Neural cell (in vitro differentiated cells): ENCODE measurements around the gene ZBTB46. TPM values are rescaled to one million over a fixed set of nuclear protein-coding genes. Genes with fewer than 3 reads are reported as not detected.

Experiments used
- H2AFZ ChIP-seq: fragments of 200-600, 300-800 bp; sonication (generic), shearing (Covaris generic); 2 replicates; pipeline ENCODE4 v1.6.0; 2014; ENCODE audit warnings: low read depth, mild to moderate bottlenecking, antibody characterized with exemption, low read length, moderate library complexity
- H3F3A ChIP-seq: fragments of 200-600 bp; shearing (Covaris generic); 2 replicates; pipeline ENCODE4 v1.6.1; 2016; ENCODE audit warnings: mild to moderate bottlenecking, moderate library complexity, mixed read lengths, antibody characterized with exemption, low read length; ENCODE audit not compliant: insufficient read depth, poor library complexity, severe bottlenecking
- H3K27ac ChIP-seq: fragments of 200-600, 300-800 bp; sonication (generic), shearing (Covaris generic); 2 replicates; pipeline ENCODE4 v1.5.1; 2014; ENCODE audit warnings: mild to moderate bottlenecking, low read length, moderate library complexity
- H3K27me3 ChIP-seq: fragments of 300-800, 200-600 bp; sonication (generic), shearing (Covaris generic); 2 replicates; pipeline ENCODE4 v1.6.0; 2014; ENCODE audit warnings: mild to moderate bottlenecking, low read depth, low read length, moderate library complexity; ENCODE audit not compliant: insufficient read depth
- H3K36me3 ChIP-seq: fragments of 300-800, 200-600 bp; sonication (generic), shearing (Covaris generic); 2 replicates; pipeline ENCODE4 v1.5.1; 2014; ENCODE audit warnings: mild to moderate bottlenecking, antibody characterized with exemption, low read length, moderate library complexity; ENCODE audit not compliant: insufficient read depth
- H3K4me2 ChIP-seq: fragments of 300-800, 200-600 bp; sonication (generic), shearing (Covaris generic); 2 replicates; pipeline ENCODE4 v1.6.0; 2014; ENCODE audit warnings: mild to moderate bottlenecking, low read length
- H3K4me3 ChIP-seq: fragments of 300-800, 200-600 bp; sonication (generic), shearing (Covaris generic); 2 replicates; pipeline ENCODE4 v1.5.1; 2014; ENCODE audit warnings: mild to moderate bottlenecking, low read length, moderate library complexity
- H3K79me2 ChIP-seq: fragments of 200-600 bp; shearing (Covaris generic); replicated peaks from 2 replicates; pipeline ENCODE4 v1.6.0; 2014; ENCODE audit warnings: mild to moderate bottlenecking, low read length, moderate library complexity; ENCODE audit not compliant: insufficient read depth
- H3K9ac ChIP-seq: fragments of 300-800, 200-600 bp; sonication (generic), shearing (Covaris generic); 2 replicates; pipeline ENCODE4 v1.6.1; 2016; ENCODE audit warnings: mild to moderate bottlenecking, low read length, mixed read lengths
- H3K9me2 ChIP-seq: fragments of 200-600 bp; shearing (Covaris generic); 2 replicates; pipeline ENCODE4 v1.6.1; 2016; ENCODE audit warnings: mild to moderate bottlenecking, low read length, mixed read lengths; ENCODE audit not compliant: insufficient read depth
- H3K9me3 ChIP-seq: fragments of 200-600, 300-800 bp; sonication (generic), shearing (Covaris generic); 2 replicates; pipeline ENCODE4 v1.6.1; 2016; ENCODE audit warnings: mild to moderate bottlenecking, mixed run types, low read length, moderate library complexity, mixed read lengths
- H4K20me1 ChIP-seq: fragments of 200-600 bp; shearing (Covaris generic); 2 replicates; pipeline ENCODE4 v1.6.1; 2016; ENCODE audit warnings: mild to moderate bottlenecking, mixed run types; ENCODE audit not compliant: insufficient read depth
- CTCF ChIP-seq: fragments of 450-650 bp; IDR thresholded peaks from 2 replicates; pipeline ENCODE4 v1.5.1; 2014; ENCODE audit warnings: antibody characterized with exemption, mild to moderate bottlenecking, moderate library complexity; ENCODE audit not compliant: poor library complexity, severe bottlenecking
- EP300 ChIP-seq: fragments of 450-650 bp; conservative IDR thresholded peaks from 2 replicates; pipeline ENCODE4 v1.6.1; 2014; ENCODE audit warnings: antibody characterized with exemption, mild to moderate bottlenecking, moderate library complexity; ENCODE audit not compliant: poor library complexity, severe bottlenecking
- EZH2 ChIP-seq: fragments of 200-600, 300-800 bp; shearing (Covaris generic), sonication (generic); IDR thresholded peaks from 2 replicates; pipeline ENCODE4 v1.6.1; 2014; ENCODE audit warnings: antibody characterized with exemption, low read length, borderline replicate concordance, mild to moderate bottlenecking; ENCODE audit not compliant: insufficient read depth, poor library complexity, severe bottlenecking
- MXI1 ChIP-seq: fragments of 450-650 bp; conservative IDR thresholded peaks from 2 replicates; pipeline ENCODE4 v1.6.1; 2014; ENCODE audit warnings: antibody characterized with exemption, mild to moderate bottlenecking; ENCODE audit not compliant: poor library complexity, severe bottlenecking
- POLR2AphosphoS5 ChIP-seq: IDR thresholded peaks from 2 replicates; pipeline ENCODE4 v1.6.1; 2012
- RAD21 ChIP-seq: fragments of 450-650 bp; conservative IDR thresholded peaks from 2 replicates; pipeline ENCODE4 v1.6.1; 2014; ENCODE audit warnings: antibody characterized with exemption, mild to moderate bottlenecking, moderate library complexity
- REST ChIP-seq: IDR thresholded peaks from 2 replicates; pipeline ENCODE4 v1.6.1; 2012; ENCODE audit warnings: borderline replicate concordance
- SMC3 ChIP-seq: fragments of 450-650 bp; conservative IDR thresholded peaks from 2 replicates; pipeline ENCODE4 v1.6.1; 2014; ENCODE audit warnings: antibody characterized with exemption, mild to moderate bottlenecking, moderate library complexity; ENCODE audit not compliant: poor library complexity
- TAF1 ChIP-seq: IDR thresholded peaks from 2 replicates; pipeline ENCODE4 v1.6.1; 2012; ENCODE audit warnings: low read depth
- polyA plus RNA-seq: library from polyadenylated mRNA; depleted of rRNA; stranded (reverse); fragments of >200 nt; gene quantifications from 2 replicates; pipeline ENCODE4 v1.2.3, GENCODE V29; 2014

Gene ZBTB46
- polyA plus RNA-seq, 1 donor from 2014 or later, result 15.0 TPM

GRCh38 chr20:63840405-63840828 is 9.4 kb upstream of the ZBTB46 start:
- H2AFZ ChIP-seq, result no peak overlapping the region
- no peak for TF ChIP-seq CTCF
- TF ChIP-seq TAF1, result no peak
- no peak for TF ChIP-seq POLR2AphosphoS5
- no peak for TF ChIP-seq REST
- no peak for TF ChIP-seq EZH2
- no peak for TF ChIP-seq MXI1
- no peak for TF ChIP-seq EP300
- no peak for TF ChIP-seq RAD21
- TF ChIP-seq SMC3, result no peak
- no peaks in the 10 kb centered on the region for H3F3A ChIP-seq
- H3K36me3 ChIP-seq, result no peaks in the 10 kb centered on the region
- H3K27me3 ChIP-seq, result no peaks in the 10 kb centered on the region
- H3K4me2 ChIP-seq, result no peak overlapping the region
- H3K4me3 ChIP-seq, result no peak overlapping the region
- H3K79me2 ChIP-seq, result no peaks in the 10 kb centered on the region
- no peaks in the 10 kb centered on the region for H3K9me3 ChIP-seq
- H3K9ac ChIP-seq, result no peak overlapping the region
- H3K27ac ChIP-seq, result no peak overlapping the region
- no peaks in the 10 kb centered on the region for H3K9me2 ChIP-seq
- no peaks in the 10 kb centered on the region for H4K20me1 ChIP-seq

GRCh38 chr20:63839620-63840019 is 8.6 kb upstream of the ZBTB46 start:
- H3K27me3 ChIP-seq, result no peaks in the 10 kb centered on the region

GRCh38 chr20:63837479-63837878 is 6.4 kb upstream of the ZBTB46 start:
- H3K27ac ChIP-seq, result no peak overlapping the region
- no peak overlapping the region for H3K4me3 ChIP-seq
- peaks cover 5% of the 10 kb centered on the region for H3K27me3 ChIP-seq
- no peaks in the 10 kb centered on the region for H4K20me1 ChIP-seq
- no peak for TF ChIP-seq SMC3
- no peak for TF ChIP-seq TAF1
- TF ChIP-seq RAD21, result no peak
- TF ChIP-seq REST, result no peak
- no peak for TF ChIP-seq POLR2AphosphoS5
- no peak for TF ChIP-seq CTCF
- no peak for TF ChIP-seq EZH2
- no peak overlapping the region for H3K4me2 ChIP-seq
- H3K9ac ChIP-seq, result no peak overlapping the region
- no peaks in the 10 kb centered on the region for H3K79me2 ChIP-seq
- no peak overlapping the region for H2AFZ ChIP-seq
- H3K9me3 ChIP-seq, result no peaks in the 10 kb centered on the region
- H3K36me3 ChIP-seq, result no peaks in the 10 kb centered on the region
- H3K9me2 ChIP-seq, result no peaks in the 10 kb centered on the region
- H3F3A ChIP-seq, result no peaks in the 10 kb centered on the region

More at GRCh38 chr20:63839620-63840019, 8.6 kb upstream of the ZBTB46 start:
- Histone ChIP-seq H3K9ac (no peak overlapping the region), H2AFZ (no peak overlapping the region), H3K9me2 (no peaks in the 10 kb centered on the region), H3K36me3 (no peaks in the 10 kb centered on the region), H3F3A (no peaks in the 10 kb centered on the region), H3K4me3 (no peak overlapping the region), H3K4me2 (no peak overlapping the region), H3K27ac (no peak overlapping the region), H3K9me3 (no peaks in the 10 kb centered on the region), H3K79me2 (no peaks in the 10 kb centered on the region), H4K20me1 (no peaks in the 10 kb centered on the region)
- TF ChIP-seq POLR2AphosphoS5 (no peak), SMC3 (no peak)
